Fibroblast of lung (primary cell): ENCODE data around the gene CTNNA2.

Experiments
- CTCF ChIP-seq, 2 donors: IDR thresholded peaks in 1 of 2; conservative IDR thresholded peaks in 1 of 2; 1 replicate in 1 of 2; 2 replicates in 1 of 2; pipeline ENCODE4 v1.5.1; 2011 to 2012; ENCODE audit warnings: low read length in 2 of 2, control low read depth in 1 of 2, inconsistent platforms in 1 of 2, low read depth in 1 of 2, mild to moderate bottlenecking in 1 of 2
- EZH2 ChIP-seq: IDR thresholded peaks from 2 replicates; pipeline ENCODE4 v1.5.1; 2012; ENCODE audit warnings: low read length, control low read depth, mild to moderate bottlenecking; ENCODE audit errors: missing control alignments

DNA sequence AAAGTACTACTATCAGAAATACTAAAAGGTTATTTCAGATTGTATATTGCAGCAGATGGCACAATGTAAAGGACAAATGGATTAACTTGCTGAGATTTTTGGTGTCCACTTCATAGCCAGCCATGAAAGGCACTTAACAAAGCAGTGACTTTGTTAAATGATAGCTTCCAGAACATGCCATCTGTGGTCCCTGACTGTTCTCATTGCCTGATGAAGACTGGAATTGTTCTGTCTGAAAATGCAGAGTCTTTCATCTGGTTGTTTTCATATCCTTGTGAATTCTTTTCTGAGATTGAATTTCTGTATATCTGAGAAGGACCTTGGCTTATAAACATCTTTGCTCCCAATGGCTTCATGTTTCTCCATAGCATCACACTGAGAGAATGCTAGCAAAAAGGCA, 836.1 kb downstream of the CTNNA2 start:
- TF ChIP-seq CTCF (conservative IDR thresholded peaks at IDR 0.05 in 1 of 2, IDR thresholded peaks at IDR 0.05 in 1 of 2; ENCODE audit: low read depth in 1 of 2, low read length in 2 of 2): no peak
- TF ChIP-seq EZH2: no peak
